ENCODE data around the gene RAB31. TPM values are rescaled to one million over a fixed set of nuclear protein-coding genes. Genes with fewer than 3 reads are reported as not detected.

The RAB31 gene
- total and polyA plus RNA-seq, 2 of the 13 experiments (the other 11 are each of a cell fraction or from before 2014, with no cell fraction given): 1.1 to 1.7 TPM

DNA sequence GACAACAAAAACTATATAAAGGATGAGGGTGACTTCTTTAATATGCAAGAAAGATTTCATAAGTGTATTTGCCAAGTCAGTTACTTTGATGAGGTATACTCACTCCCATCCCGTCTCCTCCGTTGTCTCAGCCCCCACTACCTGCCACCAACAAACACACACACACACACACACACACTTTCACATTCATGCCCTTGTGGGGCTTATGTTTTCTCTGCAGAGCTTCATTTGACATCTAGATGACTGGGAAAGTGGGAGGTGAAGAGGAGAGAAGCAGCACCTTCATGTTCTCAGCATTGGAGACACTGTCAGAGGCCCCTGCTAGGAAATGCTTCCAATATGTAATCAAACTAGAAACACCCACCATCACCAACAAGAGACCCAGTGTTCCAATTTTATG lies 155.2 kb downstream of the RAB31 start:
- intact Hi-C loops (cut with micrococcal nuclease; ENCODE audit: unreplicated experiment) (no loop called here), in situ Hi-C loops (cut with HindIII; ENCODE audit: extremely low pct_ligation_motif_present, low pct_unique_long_range_greater_than_20kb) (no loop called here)
- ATAC-seq (no peak), FAIRE-seq (no peak), DNase-seq (ENCODE audit: low spot score) (no peak)
- TF ChIP-seq CHD2 (IDR thresholded peaks at IDR 0.05; ENCODE audit: low read depth, low read length) (no peak), MAFK (conservative IDR thresholded peaks at IDR 0.05 in 1 of 2, IDR thresholded peaks at IDR 0.05 in 1 of 2; ENCODE audit: low read length in 2 of 2) (no peak), GMEB2 (CRISPR knock-in tag; IDR thresholded peaks at IDR 0.05; ENCODE audit: low read depth) (no peak), MBD4 (IDR thresholded peaks at IDR 0.05; ENCODE audit: borderline replicate concordance, low read length) (no peak), ZNF703 (CRISPR knock-in tag; IDR thresholded peaks at IDR 0.05; ENCODE audit: borderline replicate concordance) (no peak), ZNF557 (CRISPR knock-in tag; IDR thresholded peaks at IDR 0.05) (no peak), ZNF501 (CRISPR knock-in tag; IDR thresholded peaks at IDR 0.05) (no peak), MEIS1 (CRISPR knock-in tag; IDR thresholded peaks at IDR 0.05; ENCODE audit: borderline replicate concordance) (no peak), ATF3 (CRISPR knock-in tag; IDR thresholded peaks at IDR 0.05) (no peak)
- TF ChIP-seq, protein P1, sequence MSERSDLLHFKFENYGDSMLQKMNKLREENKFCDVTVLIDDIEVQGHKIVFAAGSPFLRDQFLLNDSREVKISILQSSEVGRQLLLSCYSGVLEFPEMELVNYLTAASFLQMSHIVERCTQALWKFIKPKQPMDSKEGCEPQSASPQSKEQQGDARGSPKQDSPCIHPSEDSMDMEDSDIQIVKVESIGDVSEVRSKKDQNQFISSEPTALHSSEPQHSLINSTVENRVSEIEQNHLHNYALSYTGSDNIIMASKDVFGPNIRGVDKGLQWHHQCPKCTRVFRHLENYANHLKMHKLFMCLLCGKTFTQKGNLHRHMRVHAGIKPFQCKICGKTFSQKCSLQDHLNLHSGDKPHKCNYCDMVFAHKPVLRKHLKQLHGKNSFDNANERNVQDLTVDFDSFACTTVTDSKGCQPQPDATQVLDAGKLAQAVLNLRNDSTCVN (CRISPR knock-in tag; IDR thresholded peaks at IDR 0.05; ENCODE audit: borderline replicate concordance): no peak
- no peak overlapping the region for H3K9ac ChIP-seq (ENCODE audit: insufficient read depth, low read depth, low read length)
- BruUV-seq (replicated peaks): no TSS peak
- ChIA-PET CTCF (ENCODE audit: low intra/inter-chr PET ratio, low total read pairs) (no interaction called here), POLR2A (no interaction called here)
- H2AFZ ChIP-seq (ENCODE audit: low read length): no peak overlapping the region
- peaks cover 11% of the 10 kb centered on the region for H3K4me1 ChIP-seq (ENCODE audit: insufficient read depth, low read length)
- H3K9me3 ChIP-seq (ENCODE audit: low read length): peaks cover 15% of the 10 kb centered on the region
- H3K4me3 ChIP-seq (replicated peaks in 1 of 3; ENCODE audit: insufficient read depth in 1 of 3, low read depth in 2 of 3, low read length in 3 of 3): no peak overlapping the region
- H4K20me1 ChIP-seq (ENCODE audit: insufficient read depth, low read length): no peaks in the 10 kb centered on the region
- WGBS (ENCODE audit: low lambda C conversion rate): 62% methylated on average over 2 of the region's 2 CpGs
- no peaks in the 10 kb centered on the region for H3K36me3 ChIP-seq (replicated peaks in 1 of 2; ENCODE audit: control insufficient read depth in 1 of 2, insufficient read depth in 2 of 2, low read length in 2 of 2)
- no peak overlapping the region for H3K4me2 ChIP-seq (ENCODE audit: low read depth, low read length)
- no peaks in the 10 kb centered on the region for H3K79me2 ChIP-seq (ENCODE audit: insufficient read depth, low read length)
- no peaks in the 10 kb centered on the region for H3K27me3 ChIP-seq (ENCODE audit: control insufficient read depth in 1 of 2, insufficient read depth in 2 of 2, low read length in 2 of 2)
- H3K27ac ChIP-seq (ENCODE audit: extremely low read length, insufficient read depth, low read length): no peak overlapping the region
